ENCODE results near the gene ATP2C2.

DNA sequence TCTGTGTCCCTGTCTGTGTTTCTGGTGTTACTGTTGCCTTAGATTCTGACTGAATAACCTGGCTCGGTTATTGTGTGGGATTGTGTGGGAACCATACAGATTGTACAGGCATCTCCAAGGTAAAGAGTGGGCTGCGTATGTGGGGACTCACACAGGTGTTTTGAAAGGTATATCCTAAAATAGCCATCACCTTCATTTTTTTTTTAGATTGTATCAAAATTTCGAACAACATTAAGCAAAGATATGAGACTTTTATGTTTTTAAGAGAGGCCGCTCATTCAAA lies 53.5 kb downstream of the ATP2C2 start:
- TF ChIP-seq, protein P1, sequence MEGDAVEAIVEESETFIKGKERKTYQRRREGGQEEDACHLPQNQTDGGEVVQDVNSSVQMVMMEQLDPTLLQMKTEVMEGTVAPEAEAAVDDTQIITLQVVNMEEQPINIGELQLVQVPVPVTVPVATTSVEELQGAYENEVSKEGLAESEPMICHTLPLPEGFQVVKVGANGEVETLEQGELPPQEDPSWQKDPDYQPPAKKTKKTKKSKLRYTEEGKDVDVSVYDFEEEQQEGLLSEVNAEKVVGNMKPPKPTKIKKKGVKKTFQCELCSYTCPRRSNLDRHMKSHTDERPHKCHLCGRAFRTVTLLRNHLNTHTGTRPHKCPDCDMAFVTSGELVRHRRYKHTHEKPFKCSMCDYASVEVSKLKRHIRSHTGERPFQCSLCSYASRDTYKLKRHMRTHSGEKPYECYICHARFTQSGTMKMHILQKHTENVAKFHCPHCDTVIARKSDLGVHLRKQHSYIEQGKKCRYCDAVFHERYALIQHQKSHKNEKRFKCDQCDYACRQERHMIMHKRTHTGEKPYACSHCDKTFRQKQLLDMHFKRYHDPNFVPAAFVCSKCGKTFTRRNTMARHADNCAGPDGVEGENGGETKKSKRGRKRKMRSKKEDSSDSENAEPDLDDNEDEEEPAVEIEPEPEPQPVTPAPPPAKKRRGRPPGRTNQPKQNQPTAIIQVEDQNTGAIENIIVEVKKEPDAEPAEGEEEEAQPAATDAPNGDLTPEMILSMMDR (IDR thresholded peaks at IDR 0.05): no peak
- TF ChIP-seq POLR2AphosphoS5 (IDR thresholded peaks at IDR 0.05; ENCODE audit: low read depth, low read length) (no peak), TCF7L2 (IDR thresholded peaks at IDR 0.05; ENCODE audit: low read depth, low read length) (no peak), SIN3A (IDR thresholded peaks at IDR 0.05; ENCODE audit: borderline replicate concordance, insufficient read depth, low read depth, low read length) (no peak)
- TF ChIP-seq, protein P2, sequence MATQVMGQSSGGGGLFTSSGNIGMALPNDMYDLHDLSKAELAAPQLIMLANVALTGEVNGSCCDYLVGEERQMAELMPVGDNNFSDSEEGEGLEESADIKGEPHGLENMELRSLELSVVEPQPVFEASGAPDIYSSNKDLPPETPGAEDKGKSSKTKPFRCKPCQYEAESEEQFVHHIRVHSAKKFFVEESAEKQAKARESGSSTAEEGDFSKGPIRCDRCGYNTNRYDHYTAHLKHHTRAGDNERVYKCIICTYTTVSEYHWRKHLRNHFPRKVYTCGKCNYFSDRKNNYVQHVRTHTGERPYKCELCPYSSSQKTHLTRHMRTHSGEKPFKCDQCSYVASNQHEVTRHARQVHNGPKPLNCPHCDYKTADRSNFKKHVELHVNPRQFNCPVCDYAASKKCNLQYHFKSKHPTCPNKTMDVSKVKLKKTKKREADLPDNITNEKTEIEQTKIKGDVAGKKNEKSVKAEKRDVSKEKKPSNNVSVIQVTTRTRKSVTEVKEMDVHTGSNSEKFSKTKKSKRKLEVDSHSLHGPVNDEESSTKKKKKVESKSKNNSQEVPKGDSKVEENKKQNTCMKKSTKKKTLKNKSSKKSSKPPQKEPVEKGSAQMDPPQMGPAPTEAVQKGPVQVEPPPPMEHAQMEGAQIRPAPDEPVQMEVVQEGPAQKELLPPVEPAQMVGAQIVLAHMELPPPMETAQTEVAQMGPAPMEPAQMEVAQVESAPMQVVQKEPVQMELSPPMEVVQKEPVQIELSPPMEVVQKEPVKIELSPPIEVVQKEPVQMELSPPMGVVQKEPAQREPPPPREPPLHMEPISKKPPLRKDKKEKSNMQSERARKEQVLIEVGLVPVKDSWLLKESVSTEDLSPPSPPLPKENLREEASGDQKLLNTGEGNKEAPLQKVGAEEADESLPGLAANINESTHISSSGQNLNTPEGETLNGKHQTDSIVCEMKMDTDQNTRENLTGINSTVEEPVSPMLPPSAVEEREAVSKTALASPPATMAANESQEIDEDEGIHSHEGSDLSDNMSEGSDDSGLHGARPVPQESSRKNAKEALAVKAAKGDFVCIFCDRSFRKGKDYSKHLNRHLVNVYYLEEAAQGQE (IDR thresholded peaks at IDR 0.05; ENCODE audit: insufficient read depth in 1 of 2, low read depth in 2 of 2, low read length in 1 of 2): no peak

Data from Panc1 (cell line).